DND-41 (cell line): ENCODE measurements around the gene AKR7A3.
A peak's percentile ranks its signal among the peaks of the same experiment; 100 is the strongest.

Experiments used
- ATAC-seq: fragments of 200-7000 bp; cut with Tn5 transposase; 3 replicates; pipeline ENCODE4 v1.9.1; 2021; ENCODE audit warnings: low read depth; ENCODE audit not compliant: insufficient read depth
- DNase-seq: peaks from one replicate; pipeline ENCODE4 v3.0.0-alpha.2; 2020
- H2AFZ ChIP-seq: 2 replicates; pipeline ENCODE4 v1.6.0; 2012; ENCODE audit warnings: low read depth, low read length
- H3K27ac ChIP-seq: 2 replicates; pipeline ENCODE4 v1.5.1; 2012; ENCODE audit warnings: low read length, inconsistent platforms
- H3K27me3 ChIP-seq: fragments of 200-600 bp; sonication (generic); 2 replicates; pipeline ENCODE4 v1.6.0; 2012; ENCODE audit warnings: low read length, mild to moderate bottlenecking, inconsistent platforms; ENCODE audit not compliant: insufficient read depth, poor library complexity
- H3K36me3 ChIP-seq: 2 replicates; pipeline ENCODE4 v1.5.1; 2012; ENCODE audit warnings: low read length, inconsistent platforms; ENCODE audit not compliant: insufficient read depth
- H3K4me1 ChIP-seq: 2 replicates; pipeline ENCODE4 v1.5.1; 2012; ENCODE audit warnings: mild to moderate bottlenecking, low read length; ENCODE audit not compliant: insufficient read depth
- H3K4me2 ChIP-seq: 2 replicates; pipeline ENCODE4 v1.6.0; 2012; ENCODE audit warnings: mild to moderate bottlenecking, moderate library complexity, low read length, inconsistent platforms; ENCODE audit not compliant: insufficient read depth
- H3K4me3 ChIP-seq, 2 experiments: fragments of 200-600 bp in 1 of 2; shearing (Covaris generic) in 1 of 2; 2 replicates each; pipeline ENCODE4 v1.5.1; 2012 to 2016; ENCODE audit warnings: inconsistent platforms in 2 of 2, low read length in 2 of 2, mild to moderate bottlenecking in 2 of 2, low read depth in 1 of 2, moderate library complexity in 1 of 2
- H3K79me2 ChIP-seq: 2 replicates; pipeline ENCODE4 v1.6.0; 2012; ENCODE audit warnings: low read length, inconsistent platforms; ENCODE audit not compliant: insufficient read depth
- H3K9ac ChIP-seq: 2 replicates; pipeline ENCODE4 v1.6.0; 2012; ENCODE audit warnings: low read depth, mild to moderate bottlenecking, inconsistent platforms, low read length, moderate library complexity
- H3K9me3 ChIP-seq: 2 replicates; pipeline ENCODE4 v1.5.1; 2012; ENCODE audit warnings: low read length, moderate library complexity, mild to moderate bottlenecking, inconsistent platforms; ENCODE audit not compliant: insufficient read depth, severe bottlenecking
- H4K20me1 ChIP-seq: 2 replicates; pipeline ENCODE4 v1.6.0; 2012; ENCODE audit warnings: low read length; ENCODE audit not compliant: insufficient read depth
- EZH2 ChIP-seq: IDR thresholded peaks from 3 replicates; pipeline ENCODE4 v1.6.1; 2012; ENCODE audit warnings: borderline replicate concordance, low read depth, mild to moderate bottlenecking, moderate library complexity, low read length, inconsistent platforms; ENCODE audit not compliant: severe bottlenecking
- TF ChIP-seq, protein P1 (sequence below): IDR thresholded peaks from 2 replicates; pipeline ENCODE4 v1.5.1; 2012; ENCODE audit warnings: borderline replicate concordance, low read length, moderate library complexity, mild to moderate bottlenecking; ENCODE audit not compliant: poor library complexity, severe bottlenecking; ENCODE audit errors: extremely low read depth

The AKR7A3 gene

DNA sequence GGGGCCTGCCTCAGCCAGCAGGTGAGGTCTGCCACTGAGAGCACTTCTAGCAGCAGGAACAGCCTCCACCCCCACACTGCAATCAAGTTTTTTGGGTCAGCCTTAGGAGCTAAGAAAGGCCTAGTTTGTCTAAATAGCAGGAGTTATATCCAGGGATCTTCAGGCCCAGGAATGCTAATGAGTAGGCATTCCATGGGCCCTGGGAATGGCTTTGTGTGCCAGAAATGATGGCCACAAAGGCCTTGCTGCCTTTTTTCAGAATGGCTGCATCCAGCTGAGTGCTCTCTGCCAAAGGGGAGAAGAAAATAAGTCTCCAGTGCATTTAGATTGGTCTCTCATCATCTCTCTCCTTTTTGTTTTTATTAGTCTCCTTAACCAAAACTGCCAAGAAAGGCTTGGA is 34.2 kb downstream of the AKR7A3 start:
- no peak overlapping the region for H3K4me3 ChIP-seq
- peaks cover 61% of the 10 kb centered on the region for H4K20me1 ChIP-seq
- DNase-seq (no peak), ATAC-seq (no peak)
- no peaks in the 10 kb centered on the region for H3K9me3 ChIP-seq
- peaks cover 53% of the 10 kb centered on the region for H3K36me3 ChIP-seq
- TF ChIP-seq, protein P1, sequence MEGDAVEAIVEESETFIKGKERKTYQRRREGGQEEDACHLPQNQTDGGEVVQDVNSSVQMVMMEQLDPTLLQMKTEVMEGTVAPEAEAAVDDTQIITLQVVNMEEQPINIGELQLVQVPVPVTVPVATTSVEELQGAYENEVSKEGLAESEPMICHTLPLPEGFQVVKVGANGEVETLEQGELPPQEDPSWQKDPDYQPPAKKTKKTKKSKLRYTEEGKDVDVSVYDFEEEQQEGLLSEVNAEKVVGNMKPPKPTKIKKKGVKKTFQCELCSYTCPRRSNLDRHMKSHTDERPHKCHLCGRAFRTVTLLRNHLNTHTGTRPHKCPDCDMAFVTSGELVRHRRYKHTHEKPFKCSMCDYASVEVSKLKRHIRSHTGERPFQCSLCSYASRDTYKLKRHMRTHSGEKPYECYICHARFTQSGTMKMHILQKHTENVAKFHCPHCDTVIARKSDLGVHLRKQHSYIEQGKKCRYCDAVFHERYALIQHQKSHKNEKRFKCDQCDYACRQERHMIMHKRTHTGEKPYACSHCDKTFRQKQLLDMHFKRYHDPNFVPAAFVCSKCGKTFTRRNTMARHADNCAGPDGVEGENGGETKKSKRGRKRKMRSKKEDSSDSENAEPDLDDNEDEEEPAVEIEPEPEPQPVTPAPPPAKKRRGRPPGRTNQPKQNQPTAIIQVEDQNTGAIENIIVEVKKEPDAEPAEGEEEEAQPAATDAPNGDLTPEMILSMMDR, result no peak
- TF ChIP-seq EZH2, result no peak
- no peak overlapping the region for H3K27ac ChIP-seq
- H3K4me1 ChIP-seq, result peaks cover 36% of the 10 kb centered on the region
- H3K9ac ChIP-seq, result no peak overlapping the region
- H3K4me2 ChIP-seq, result peak overlapping the region; percentile 90; the same call in 1 of the 2 replicates
- peaks cover 69% of the 10 kb centered on the region for H3K79me2 ChIP-seq
- H2AFZ ChIP-seq, result no peak overlapping the region
- no peaks in the 10 kb centered on the region for H3K27me3 ChIP-seq

- no peaks in the 10 kb centered on the region for H3K9me3 ChIP-seq
- H4K20me1 ChIP-seq, result peaks cover 45% of the 10 kb centered on the region
- TF ChIP-seq, protein P1, result no peak
- no peak for TF ChIP-seq EZH2
- peaks cover 39% of the 10 kb centered on the region for H3K4me1 ChIP-seq
- peak within 1 kb of the TSS; percentile 94 for H3K27ac ChIP-seq
- peak within 1 kb of the TSS; percentile 78 to 99 for H3K4me3 ChIP-seq
- H3K27me3 ChIP-seq, result no peaks in the 10 kb centered on the region
- H3K9ac ChIP-seq, result peak within 1 kb of the TSS; percentile 77
- ATAC-seq, result peak; percentile 89
- DNase-seq, result peak; percentile 91
- peak within 1 kb of the TSS; percentile 90 for H3K4me2 ChIP-seq
- H2AFZ ChIP-seq, result peak within 1 kb of the TSS; percentile 97
- H3K79me2 ChIP-seq, result peaks cover 94% of the 10 kb centered on the region
- H3K36me3 ChIP-seq, result peaks cover 27% of the 10 kb centered on the region
Observed at GRCh38 chr1:19251305-19252196, 37.0 kb downstream of the AKR7A3 start, which contains the start of the genes EMC1 and MRTO4. Gene EMC1 (minus strand): TSS chr1:19251524. CDS start chr1:19251509, 15 bp downstream. Gene MRTO4 (plus strand): TSS chr1:19251805. CDS start chr1:19251836, 31 bp downstream.

GRCh38 chr1:19250629-19251304 is 37.8 kb downstream of the AKR7A3 start:
- Histone ChIP-seq H3K27ac (peak overlapping the region; percentile 94), H2AFZ (peak overlapping the region; percentile 97), H3K4me1 (peaks cover 39% of the 10 kb centered on the region), H3K4me2 (peak overlapping the region; percentile 90), H3K4me3 (peak overlapping the region; percentile 78 to 99), H3K36me3 (peaks cover 20% of the 10 kb centered on the region), H3K27me3 (no peaks in the 10 kb centered on the region), H3K79me2 (peaks cover 98% of the 10 kb centered on the region), H4K20me1 (peaks cover 39% of the 10 kb centered on the region), H3K9ac (peak overlapping the region; percentile 77), H3K9me3 (no peaks in the 10 kb centered on the region)
- no peak for TF ChIP-seq EZH2
- TF ChIP-seq, protein P1, result no peak
- DNase-seq (no peak), ATAC-seq (no peak)
